GM19438 (cell line): Measurements from ENCODE around the gene ENGASE.
"Not testable (repeated sequence)": the region's sequence is repeated elsewhere in the genome, so short reads cannot be mapped to it uniquely, and the experiment has no call there.

Experiments used
- ATAC-seq: cut with Tn5 transposase; IDR thresholded peaks from one replicate; pipeline ENCODE4 v1.9.1; 2021; ENCODE audit warnings: low read depth; ENCODE audit not compliant: unreplicated experiment

ENGASE gene

DNA sequence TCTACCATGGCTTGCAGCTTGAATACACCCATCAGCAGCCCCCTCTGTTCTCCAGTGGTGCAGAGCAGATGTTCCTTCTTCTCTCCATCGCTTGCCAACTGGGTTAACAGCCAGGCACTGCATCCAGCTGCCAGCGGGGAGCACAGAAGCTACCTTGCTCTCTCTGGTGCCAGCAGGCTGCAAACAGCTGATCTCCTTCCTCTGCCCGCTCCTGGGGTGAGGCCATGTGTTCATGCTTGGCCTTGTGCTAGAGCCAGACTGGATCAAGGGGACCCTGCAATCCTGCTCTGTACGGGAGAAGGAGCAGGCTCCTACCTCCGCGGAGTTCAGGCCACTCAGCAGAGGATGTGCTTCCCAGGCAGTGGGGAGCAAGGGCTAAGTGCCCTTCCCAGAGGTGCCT lies 24.1 kb upstream of the ENGASE start:
- ATAC-seq = no peak

DNA sequence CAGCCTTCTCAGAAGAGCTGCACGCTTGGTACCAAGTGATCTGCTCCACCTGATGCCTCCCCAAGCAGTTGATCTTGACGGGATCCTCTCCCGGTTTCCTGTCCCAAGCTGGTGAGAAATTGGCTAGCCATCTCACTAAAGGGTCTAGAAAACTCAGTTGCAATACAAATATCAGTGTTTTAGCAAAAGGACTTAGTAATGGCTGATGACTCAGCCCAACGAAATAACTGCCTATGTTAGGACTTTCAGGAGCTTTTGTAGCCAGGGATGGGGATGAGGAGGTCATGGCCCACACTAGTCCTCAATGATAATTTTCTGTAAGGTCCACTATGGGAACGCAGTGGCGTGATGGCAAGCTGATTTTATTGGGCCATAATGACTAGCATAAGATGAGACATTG lies 23.3 kb upstream of the ENGASE start:
- no peak for ATAC-seq

DNA sequence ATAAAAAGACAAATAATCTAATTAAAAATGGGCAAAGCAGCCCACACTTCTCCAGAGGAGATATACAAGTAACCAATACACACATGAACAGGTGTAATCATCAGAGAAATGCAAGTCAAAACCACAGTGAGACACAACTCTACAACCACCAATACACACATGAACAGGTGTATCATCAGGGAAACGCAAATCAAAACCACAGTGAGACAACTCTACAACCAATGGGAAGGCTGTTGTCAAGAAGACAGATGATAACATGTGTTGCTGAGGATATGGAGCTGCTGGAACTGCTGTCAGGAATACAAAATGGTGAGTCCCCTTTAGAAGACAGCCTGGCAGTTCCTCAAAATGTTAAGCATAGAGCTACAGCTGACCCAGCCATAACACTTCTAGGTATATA lies 22.5 kb upstream of the ENGASE start:
- no peak for ATAC-seq

DNA sequence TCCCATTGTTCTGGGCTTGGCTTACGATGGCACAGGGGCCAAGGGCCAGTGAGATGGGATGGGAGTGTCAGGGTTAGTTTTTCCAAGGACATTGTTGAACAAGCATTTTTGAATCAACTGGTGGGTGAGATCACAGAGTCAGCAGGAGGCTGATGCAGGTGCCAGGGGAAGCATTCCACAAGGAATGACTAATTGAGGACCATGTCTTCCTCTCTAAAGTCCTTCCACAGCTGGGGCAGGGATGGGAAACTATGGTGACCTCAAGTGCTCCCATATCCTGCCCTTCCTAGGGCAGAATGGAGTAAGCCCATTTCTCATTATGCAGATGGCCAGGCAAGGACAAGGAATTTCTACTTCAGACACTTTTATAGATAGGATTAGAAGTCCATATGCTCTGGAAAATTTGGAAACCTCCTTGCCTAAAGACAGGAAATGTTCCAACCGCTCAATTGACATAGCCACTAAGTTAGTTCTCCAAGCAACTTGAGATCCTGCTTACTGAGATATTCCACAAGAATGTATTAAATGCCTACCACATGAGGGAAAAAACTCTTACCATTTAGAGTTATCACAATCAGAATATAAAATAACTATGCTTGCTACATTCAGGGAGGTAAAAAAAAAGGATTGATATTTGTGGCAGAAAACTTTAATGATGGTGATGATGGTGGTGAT lies 21.2 kb upstream of the ENGASE start:
- ATAC-seq = no peak

DNA sequence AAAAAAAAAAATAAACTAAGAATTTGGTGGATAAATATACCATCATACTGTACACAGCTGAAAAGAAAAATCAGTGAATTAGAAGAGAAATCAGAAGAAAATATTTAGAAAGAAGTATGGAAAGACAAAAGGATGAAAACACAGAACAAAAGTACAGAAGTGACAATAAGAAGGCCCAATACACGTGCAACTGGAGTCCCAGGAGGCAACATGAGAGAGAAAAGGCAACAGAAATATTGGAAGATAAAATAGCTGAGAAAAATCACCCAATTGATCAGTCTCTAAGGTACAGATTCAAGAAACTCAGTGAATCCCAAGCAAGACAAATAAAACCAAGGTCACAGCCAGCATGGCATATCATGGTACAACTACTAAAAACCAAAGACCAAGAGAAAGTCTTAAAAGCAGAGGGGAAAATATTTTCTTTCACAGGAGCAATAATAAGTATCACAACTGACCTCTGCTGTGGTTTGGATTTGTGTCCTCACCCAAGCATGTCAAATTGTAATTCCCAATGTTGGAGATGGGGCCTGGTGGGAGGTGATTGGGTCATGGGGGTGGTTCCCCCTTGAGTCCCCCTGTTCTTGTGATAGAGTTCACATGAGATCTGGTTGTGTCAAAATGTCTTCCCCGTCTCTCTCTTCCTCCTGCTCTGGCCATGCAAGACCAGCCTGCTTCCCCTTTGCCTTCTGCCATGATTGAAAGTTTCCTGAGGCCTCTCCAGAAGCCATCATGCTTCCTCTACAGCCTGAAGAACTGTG lies 20.2 kb upstream of the ENGASE start:
- no peak for ATAC-seq

- ATAC-seq = no peak
Observed at GRCh38 chr17:79055197-79055596, 19.4 kb upstream of the ENGASE start.

- ATAC-seq = no peak
Observed at GRCh38 chr17:79057737-79058385, 16.8 kb upstream of the ENGASE start.

DNA sequence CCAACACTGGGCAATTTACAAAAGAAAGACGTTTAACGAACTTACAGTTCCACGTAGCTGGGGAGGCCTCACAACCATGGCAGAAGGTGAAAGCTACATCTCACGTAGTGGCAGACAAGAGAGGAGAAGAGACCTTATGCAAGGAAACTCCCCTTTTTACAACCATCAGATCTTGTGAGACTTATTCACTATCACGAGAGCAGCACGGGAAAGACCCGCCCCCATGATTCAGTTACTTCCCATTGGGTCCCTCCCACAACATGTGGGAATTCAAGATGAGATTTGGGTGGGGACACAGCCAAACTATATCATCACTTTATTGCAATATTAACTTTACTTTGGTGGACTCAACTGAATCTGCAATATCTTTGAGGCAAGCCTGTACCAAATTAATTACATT lies 11.9 kb upstream of the ENGASE start:
- no peak for ATAC-seq

- ATAC-seq = no peak
Observed at GRCh38 chr17:79064026-79064425, 10.6 kb upstream of the ENGASE start.

DNA sequence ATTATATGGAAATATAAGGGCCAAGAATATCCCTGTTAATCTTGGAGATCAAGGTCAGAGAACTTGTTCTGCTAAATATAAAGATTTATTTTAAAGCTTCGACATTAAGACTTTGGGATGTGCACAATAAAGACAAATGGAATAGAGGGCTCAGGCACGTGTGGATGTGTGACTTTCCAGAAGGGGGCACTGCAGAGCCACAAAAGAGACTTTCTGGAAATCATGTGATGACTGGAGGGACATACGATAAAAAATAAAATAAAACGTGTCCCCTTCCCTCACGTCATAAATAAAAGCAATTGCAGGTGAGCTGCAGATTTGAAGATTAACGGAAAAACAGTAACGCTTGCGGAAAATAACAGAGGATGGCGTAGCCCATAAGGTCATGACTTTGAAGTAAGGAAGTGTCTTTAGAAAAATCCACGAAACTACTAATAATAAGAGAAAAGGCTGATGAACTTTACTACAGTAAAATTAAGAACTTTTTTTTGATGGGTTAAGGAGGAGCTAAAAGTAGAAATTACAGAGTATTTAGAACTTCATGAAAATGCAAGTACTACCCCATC lies 9.4 kb upstream of the ENGASE start:
- ATAC-seq = no peak

GRCh38 chr17:79066963-79067362 lies 7.7 kb upstream of the ENGASE start:
- ATAC-seq = no peak

DNA sequence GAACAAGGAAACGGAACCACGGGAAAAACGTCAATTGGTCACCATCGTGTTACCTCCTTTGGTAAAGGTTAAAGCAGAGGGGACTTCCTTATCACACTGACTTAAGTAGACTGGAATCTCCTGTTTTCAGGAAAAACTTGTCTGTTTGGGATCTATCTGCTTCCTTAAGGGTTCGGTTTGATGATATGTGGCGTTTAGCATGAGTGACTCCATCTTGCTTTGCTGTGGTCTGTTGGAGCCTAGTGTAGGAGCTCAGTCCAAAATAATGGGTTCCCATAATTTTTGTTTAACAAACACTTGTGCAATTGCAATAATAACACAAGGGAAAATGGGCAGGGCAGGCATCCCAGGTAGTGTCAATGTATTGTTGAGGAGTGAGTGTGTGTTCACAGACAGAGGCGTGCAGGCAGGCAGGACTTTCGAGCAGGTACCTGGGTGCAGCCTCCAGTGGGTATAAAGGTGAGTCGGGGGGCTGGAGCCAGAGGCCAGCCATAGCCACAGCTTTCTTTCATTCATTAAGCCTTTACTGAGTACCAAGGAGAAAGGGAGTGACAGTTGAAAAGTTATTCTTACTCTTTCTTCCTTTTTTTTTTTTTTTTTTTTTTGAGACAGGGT lies 4.3 kb upstream of the ENGASE start:
- ATAC-seq = no peak

DNA sequence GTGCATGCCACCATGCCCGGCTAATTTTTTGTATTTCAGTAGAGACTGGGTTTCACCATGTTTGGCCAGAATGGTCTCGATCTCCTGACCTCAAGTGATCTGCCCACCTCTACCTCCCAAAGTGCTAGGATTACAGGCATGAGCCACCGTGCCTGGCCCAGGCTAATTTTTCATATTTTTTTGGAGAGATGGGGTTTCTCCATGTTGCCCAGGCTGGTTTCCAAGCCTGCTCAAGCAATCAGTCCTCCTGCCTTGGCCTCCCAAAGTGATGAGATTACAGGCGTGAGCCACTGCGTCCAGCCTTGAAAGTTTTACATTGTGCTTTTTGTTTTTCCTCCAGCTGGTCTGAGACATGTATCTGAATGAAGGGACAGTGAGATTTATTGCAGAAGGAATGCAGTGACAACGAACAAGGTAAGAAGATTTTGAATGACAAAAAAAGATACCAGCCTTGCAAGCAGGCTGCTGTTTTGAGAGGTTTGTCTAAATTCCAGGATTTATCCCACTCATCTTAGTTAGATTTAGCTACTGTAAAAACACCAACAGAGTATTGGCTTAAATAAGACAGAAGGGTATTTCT lies 3.4 kb upstream of the ENGASE start:
- ATAC-seq = no peak

- no peak for ATAC-seq
Observed at GRCh38 chr17:79072544-79072943, 2.1 kb upstream of the ENGASE start.

GRCh38 chr17:79073016-79073705 lies 1.5 kb upstream of the ENGASE start:
- ATAC-seq = no peak

GRCh38 chr17:79073706-79074088 lies 927 bp upstream of the ENGASE start:
- ATAC-seq = no peak

DNA sequence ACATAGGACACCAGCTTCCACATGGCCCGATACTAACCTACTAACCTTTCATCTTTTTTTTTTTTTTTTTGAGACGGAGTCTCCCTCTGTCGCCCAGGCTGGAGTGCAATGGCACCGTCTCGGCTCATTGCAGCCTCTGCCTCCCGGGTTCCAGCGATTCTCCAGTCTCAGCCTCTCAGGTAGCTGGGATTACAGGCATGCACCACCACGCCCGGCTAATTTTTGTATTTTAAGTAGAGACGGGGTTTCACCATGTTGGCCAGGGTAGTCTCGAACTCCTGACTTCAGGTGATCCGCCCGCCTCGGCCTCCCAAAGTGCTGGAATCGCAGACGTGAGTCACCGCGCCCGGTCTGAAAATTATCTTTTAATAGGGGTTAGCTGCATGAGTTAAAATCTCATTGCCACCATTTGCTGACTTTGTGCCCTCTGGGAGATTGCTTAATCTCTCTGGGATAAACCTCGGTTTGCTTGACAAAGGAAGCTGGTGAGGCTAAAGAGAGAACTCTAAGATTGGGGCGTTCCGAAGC lies 439 bp upstream of the ENGASE start:
- not testable (repeated sequence) for ATAC-seq

DNA sequence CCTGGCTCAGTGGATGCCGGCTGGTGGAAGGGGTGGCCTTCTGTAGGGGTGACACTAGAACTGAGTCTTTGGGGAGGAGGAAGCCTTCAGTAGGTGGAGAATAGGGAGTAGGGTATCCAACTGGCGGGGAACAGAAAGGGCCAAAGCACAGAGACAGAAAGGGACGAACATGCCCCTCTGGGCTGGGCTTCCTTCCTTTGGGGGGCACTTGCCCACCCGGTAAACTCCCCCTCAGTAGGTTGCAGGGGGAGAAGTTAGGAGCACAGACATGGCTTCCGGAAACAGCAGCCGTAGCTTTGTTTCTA lies 774 bp downstream of the ENGASE start:
- ATAC-seq = peak; percentile 25

DNA sequence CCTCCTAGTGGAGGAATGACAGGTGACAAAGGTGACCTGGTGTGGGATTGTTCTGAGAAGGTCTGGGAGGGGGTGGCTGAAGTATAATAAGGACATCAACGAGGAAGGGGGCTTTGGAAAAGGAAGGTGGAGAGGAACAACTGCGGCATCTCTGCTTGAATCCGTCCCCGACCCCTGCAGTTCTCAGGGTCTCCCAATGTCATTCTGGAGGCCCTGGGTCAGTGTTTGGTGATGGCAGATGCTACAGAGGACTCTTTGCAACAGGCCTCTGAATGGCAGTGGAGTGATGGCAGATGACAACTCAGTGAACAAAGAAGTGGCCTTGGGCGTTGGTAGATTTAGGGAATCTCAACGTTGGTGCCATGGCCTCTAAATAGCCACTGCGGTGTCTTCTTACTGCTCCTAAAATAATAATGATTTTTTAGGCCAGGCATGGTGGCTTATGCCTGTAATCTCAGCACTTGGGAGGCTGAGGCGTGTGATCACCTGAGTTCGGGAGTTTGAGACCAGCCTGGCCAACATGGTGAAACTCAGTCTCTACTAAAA lies 1.3 kb downstream of the ENGASE start:
- ATAC-seq = no peak

DNA sequence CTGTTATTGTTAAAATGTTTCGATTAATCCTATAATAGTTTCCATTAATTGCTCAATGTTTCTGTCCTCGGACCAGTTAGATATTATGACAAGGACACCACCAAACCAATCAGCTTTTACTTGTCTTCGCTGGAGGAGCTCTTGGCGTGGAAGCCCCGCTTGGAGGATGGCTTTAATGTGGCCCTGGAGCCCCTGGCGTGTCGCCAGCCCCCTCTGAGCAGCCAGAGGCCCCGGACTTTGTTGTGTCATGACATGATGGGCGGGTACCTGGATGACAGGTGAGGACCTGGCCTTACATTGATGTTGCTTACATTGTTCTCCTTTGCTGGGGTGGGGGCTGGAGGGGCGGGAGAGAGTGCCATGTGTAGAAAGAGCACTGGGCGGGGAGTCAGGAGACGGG lies 3.0 kb downstream of the ENGASE start:
- ATAC-seq = no peak
